AG09319 (cell line): Measurements from ENCODE around the gene DCST1.

Experiments used
- DNase-seq: peaks from one replicate; pipeline ENCODE4 v3.0.0-alpha.2; 2010; ENCODE audit warnings: low read depth; ENCODE audit errors: extremely low read depth
- CTCF ChIP-seq: IDR thresholded peaks from 2 replicates; pipeline ENCODE4 v1.5.1; 2011; ENCODE audit warnings: low read depth, mild to moderate bottlenecking, inconsistent platforms, low read length, moderate library complexity

The DCST1 gene

GRCh38 chr1:155085504-155086127, 52.0 kb downstream of the DCST1 start:
- no peak for DNase-seq
- no peak for TF ChIP-seq CTCF

GRCh38 chr1:155086128-155086741, 52.6 kb downstream of the DCST1 start:
- TF ChIP-seq CTCF = peak; percentile 87
- no peak for DNase-seq

GRCh38 chr1:155086856-155087535, 53.4 kb downstream of the DCST1 start:
- DNase-seq = no peak
- no peak for TF ChIP-seq CTCF

GRCh38 chr1:155091071-155092051, 57.7 kb downstream of the DCST1 start:
- no peak for DNase-seq
- peak; percentile 98 for TF ChIP-seq CTCF

- no peak for TF ChIP-seq CTCF
- DNase-seq = no peak
Observed at GRCh38 chr1:155092131-155092530, 58.5 kb downstream of the DCST1 start.

GRCh38 chr1:155092641-155093040, 59.0 kb downstream of the DCST1 start:
- DNase-seq = no peak
- no peak for TF ChIP-seq CTCF
